HG02840 (cell line): ENCODE results near the gene KIAA1614.
"Not testable (repeated sequence)": the region's sequence is repeated elsewhere in the genome, so short reads cannot be mapped to it uniquely, and the experiment has no call there.

Source experiments
- ATAC-seq: cut with Tn5 transposase; IDR thresholded peaks from one replicate; pipeline ENCODE4 v1.9.1; 2021; ENCODE audit warnings: mild to moderate bottlenecking, moderate library complexity, moderate number of reproducible peaks; ENCODE audit not compliant: unreplicated experiment, low FRiP score

The KIAA1614 gene

GRCh38 chr1:180956028-180956640, 43.4 kb downstream of the KIAA1614 start:
- ATAC-seq = no peak

DNA sequence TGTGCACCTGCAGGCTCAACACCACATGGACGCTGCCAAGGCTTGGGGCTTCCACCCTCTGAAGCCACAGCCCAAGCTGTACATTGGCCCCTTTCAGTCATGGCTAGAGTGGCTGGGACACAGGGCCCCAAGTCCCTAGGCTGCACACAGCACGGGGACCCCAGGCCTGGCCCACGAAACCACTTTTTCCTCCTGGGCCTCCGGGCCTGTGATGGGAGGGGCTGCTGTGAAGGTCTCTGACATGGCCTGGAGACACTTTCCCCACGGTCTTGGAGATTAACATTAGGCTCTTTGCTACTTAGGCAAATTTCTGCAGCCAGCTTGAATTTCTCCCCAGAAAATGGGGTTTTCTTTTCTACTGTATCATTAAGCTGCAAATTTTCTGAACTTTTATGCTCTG, 46.9 kb downstream of the KIAA1614 start:
- not testable (repeated sequence) for ATAC-seq

DNA sequence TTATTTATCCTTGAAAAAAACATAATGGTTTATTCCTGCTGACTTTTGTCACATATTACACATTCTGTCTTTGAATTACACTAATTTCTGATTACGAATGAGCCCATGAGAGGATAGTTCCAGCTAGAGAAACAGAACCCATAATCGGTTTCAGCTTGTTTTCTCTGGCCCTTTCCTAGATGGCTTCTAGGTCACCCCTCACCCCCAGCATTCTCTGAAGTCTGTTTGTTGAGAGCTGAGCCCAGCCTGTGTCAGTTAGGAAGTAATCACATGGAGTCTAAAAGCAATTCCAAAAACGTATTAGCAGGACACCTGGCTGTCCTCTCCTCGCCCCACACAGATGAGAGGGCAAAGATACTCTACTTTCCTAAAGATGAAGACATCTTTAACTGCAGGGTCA, 48.9 kb downstream of the KIAA1614 start:
- no peak for ATAC-seq

DNA sequence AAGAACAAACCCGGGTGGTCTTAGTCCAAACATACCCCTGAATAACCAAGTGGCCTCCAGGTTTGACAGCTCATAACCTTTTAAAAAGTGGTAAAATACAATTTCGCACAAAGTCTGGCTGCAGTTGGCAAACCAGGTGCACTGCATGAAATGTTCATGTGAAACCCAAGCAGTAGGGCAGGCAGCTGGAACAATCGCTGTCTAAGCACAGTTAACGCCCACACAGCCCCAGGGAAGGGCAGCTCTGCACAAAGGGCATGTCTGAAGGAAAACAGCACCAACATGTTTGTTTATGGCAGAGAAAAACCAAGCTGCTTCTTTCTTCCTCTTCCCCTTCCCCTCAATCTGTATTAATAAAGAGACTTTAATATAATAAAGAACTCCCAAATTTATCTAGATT, 49.5 kb downstream of the KIAA1614 start:
- ATAC-seq = no peak

GRCh38 chr1:180964056-180964455, 51.4 kb downstream of the KIAA1614 start:
- ATAC-seq = no peak

GRCh38 chr1:180964595-180964994, 51.9 kb downstream of the KIAA1614 start:
- ATAC-seq = no peak

DNA sequence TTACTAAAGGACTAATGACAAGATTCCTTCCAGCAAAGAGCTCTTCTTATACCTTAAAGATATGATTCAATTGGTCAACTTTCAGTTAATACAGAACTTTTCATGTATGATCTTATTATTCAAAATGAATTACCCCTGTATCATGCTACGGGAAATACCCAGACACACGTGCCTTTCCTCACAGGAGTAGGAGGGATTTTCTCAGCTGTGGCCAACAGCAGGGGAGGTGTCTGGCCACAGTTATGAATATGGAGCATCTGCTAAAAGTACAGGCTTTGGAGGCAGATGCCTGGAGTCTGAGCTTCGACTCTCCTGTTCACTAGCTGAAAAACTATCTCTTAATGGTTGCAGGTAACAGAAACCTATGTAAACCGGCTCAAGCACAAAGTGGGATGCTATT, 53.6 kb downstream of the KIAA1614 start:
- ATAC-seq = no peak

- ATAC-seq = no peak
Observed at GRCh38 chr1:180966744-180967536, 54.2 kb downstream of the KIAA1614 start.

- no peak for ATAC-seq
Observed at GRCh38 chr1:180967558-180967957, 54.9 kb downstream of the KIAA1614 start.

DNA sequence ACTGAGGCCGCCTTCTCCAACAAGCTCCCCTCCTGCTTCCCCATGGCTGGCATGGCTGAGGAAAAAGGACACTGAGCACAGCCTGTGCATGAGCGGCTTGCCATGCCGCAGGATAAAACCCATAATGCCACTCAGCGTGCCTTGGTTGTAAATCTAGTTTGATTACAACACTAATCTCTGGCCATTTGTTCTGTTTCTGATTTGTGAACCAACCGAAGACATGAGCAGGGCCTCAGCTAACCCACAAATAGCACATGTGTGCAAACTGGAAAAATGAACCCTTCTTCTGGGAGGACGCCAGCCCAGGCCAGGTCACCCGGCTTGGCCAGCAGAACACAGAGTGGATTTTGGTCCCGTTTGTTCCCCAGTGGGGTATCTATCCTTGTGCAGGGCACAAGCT, 56.1 kb downstream of the KIAA1614 start:
- ATAC-seq = not testable (repeated sequence)

DNA sequence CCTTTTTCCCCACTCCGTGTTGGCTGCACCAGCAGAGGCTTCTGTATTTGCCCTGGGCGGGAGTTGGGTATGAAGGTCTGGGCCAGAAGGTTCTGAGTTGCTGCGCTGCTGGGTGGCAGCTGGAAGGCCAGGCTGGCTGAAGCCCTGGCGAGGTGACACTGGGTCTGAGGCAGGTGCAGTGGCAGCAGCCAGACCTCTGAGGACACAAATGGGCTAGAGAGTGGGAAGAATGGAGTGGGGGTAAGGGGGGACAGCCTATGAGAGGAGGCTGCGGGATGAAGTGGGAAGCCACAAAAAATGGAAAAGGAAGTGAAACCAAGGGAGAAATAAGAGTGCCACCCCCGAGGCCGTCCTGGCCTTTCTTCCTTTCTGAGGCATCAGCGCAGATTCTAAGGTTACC, 56.7 kb downstream of the KIAA1614 start:
- ATAC-seq = no peak

GRCh38 chr1:180970333-180971079, 57.8 kb downstream of the KIAA1614 start:
- no peak for ATAC-seq

GRCh38 chr1:180971273-180971997, 58.7 kb downstream of the KIAA1614 start:
- no peak for ATAC-seq

- no peak for ATAC-seq
Observed at GRCh38 chr1:180973369-180973768, 60.7 kb downstream of the KIAA1614 start.

DNA sequence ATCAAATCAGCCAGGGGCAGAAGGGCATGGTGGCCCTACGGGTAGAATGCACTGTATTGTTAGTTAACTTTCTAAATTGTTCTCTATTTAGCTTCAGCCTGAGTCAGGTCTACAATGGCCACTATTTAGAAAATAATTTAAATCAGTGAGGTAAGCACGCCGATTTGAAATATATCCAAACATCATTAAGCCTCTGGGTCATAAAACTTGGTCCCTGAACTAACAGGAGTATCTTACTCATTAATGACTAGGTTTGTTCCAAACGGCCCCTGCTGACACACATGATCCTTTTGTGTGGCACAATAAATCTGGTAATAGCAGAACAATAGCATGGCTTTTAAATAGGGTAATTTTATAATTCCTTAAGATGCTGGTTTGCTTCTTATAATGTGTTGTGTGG, 61.5 kb downstream of the KIAA1614 start:
- ATAC-seq = no peak

DNA sequence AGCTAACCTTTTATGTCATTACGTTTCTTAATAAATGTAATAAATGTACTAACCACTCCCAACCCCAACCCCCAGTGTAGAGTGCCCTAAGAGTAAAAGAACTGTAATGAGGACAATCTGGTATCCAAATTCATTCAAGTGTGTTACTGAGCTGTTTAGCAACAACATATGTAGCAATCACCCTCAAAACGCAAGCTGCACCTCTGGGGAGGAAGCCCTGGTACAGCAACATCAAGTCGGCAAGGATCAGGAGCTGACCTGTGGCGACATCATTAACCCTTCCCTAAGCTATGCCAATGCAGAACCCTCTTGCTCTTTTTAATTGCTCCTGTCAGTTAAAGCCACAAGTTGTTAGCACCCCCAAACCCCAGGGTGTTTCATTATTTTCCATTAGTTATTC, 62.9 kb downstream of the KIAA1614 start:
- no peak for ATAC-seq

- ATAC-seq = no peak
Observed at GRCh38 chr1:180976191-180976590, 63.5 kb downstream of the KIAA1614 start.

GRCh38 chr1:180976732-180977357, 64.1 kb downstream of the KIAA1614 start:
- ATAC-seq = no peak

DNA sequence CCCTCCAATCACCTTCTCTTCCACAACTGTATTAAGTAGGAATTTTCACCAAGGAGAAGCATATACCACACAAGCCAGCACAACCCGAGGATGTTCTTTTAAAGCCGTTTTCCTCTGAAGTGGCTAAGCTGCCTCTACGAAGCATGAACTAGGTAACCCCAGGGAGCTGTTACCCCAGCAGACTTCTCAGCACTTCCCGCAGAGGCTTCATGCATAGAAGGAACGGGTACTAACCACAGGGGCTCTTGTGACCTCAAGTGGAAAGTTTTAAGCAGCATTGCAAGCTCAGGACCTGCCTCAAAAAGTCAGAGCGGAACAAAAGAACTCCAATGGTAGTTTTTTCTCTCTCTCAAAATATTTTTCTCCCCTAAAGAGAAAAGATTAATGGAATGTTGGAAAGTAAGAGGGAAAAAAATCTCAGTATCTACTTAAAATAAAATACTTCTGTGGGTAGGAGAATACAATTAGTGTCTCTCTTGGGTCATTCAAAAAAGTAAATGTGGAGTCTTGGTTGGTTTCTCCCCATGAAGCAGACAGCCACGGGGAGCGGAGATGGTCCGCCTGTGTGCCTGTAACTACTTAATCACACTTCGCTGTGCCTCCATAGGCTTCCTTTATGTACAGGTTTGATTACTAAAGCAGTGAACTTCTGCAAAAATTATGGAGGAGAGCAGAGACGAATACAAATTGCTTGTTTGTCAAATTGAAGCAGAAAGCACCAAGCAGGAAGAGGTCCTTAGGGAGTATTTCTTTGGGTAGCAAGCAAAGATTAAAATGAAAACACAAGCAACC, 69.1 kb downstream of the KIAA1614 start:
- peak; percentile 66 for ATAC-seq

GRCh38 chr1:180982422-180982821, 69.7 kb downstream of the KIAA1614 start:
- ATAC-seq = no peak
